ENCODE measurements around the gene ADH1C. TPM values are rescaled to one million over a fixed set of nuclear protein-coding genes. Genes with fewer than 3 reads are reported as not detected.

The ADH1C gene
- total RNA-seq (9.2 and 13.7 TPM in 2 replicates), polyA plus RNA-seq (3.7 and 4.4 TPM in 2 replicates)

DNA sequence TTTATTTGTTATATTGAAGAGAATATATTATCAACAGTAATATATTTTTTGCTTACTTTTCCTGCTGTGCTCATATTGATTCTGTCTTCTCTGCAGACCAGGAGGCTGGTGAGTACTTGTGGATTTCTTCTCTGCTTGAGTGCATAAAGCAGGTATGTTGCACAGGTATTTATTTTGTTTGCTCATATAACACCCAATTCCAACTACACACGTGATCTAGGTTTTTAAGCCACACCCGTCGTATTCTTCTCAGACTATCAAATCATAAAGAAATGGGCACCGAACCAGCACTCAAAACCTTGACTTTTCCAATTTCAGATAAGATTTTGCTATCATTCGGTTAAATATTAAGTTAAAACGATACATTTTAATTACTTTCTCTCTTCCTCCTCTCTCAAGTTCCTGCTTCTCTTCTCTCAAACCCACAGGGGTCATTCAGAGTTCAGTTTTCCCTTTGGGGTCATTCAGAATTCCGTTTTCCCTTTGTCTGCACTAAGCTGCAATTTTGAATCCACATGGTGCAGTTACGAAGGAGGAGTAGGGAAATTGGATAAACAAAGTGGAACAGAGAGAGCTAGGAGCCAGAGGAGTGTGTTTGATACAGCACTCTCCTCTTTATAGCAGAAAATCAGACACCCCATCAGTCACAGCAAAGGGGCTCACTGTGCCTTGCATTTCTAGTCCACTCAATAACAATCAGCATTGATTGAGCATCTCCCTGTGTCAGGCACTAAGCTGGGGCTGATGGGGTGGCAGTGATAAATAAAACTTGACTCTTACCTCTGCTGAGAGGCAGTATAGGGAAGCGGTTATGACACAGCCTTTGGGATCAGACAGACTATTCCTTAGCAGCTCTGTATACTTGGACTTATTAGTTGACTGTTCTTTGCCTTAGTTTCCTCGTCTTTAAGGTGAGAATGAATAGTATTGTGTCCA is at the start of gene ADH1C:
Gene ADH1C (minus strand): TSS at position 145 of the 936 bp plus-strand sequence. CDS start 71 bp downstream, at position 74.
- no peaks in the 10 kb centered on the region for H3K9me2 ChIP-seq (replicated peaks; ENCODE audit: insufficient read depth)
- H3K4me3 ChIP-seq = no peak within 1 kb of the TSS
- DNase-seq (ENCODE audit: low spot score) = peak; percentile 17
- H3K4me2 ChIP-seq = peak within 1 kb of the TSS; percentile 56
- H3K36me3 ChIP-seq (replicated peaks; ENCODE audit: insufficient read depth, low read depth) = no peaks in the 10 kb centered on the region
- H3K27me3 ChIP-seq = no peaks in the 10 kb centered on the region
- H3K4me1 ChIP-seq (ENCODE audit: insufficient read depth) = peaks cover 3% of the 10 kb centered on the region
- H2AFZ ChIP-seq = peak within 1 kb of the TSS; percentile 32
- H3K9me3 ChIP-seq (ENCODE audit: low read depth) = no peaks in the 10 kb centered on the region
- no peaks in the 10 kb centered on the region for H4K20me1 ChIP-seq (ENCODE audit: insufficient read depth, poor library complexity, severe bottlenecking)
- no peak for TF ChIP-seq EZH2 (IDR thresholded peaks at IDR 0.05; ENCODE audit: borderline replicate concordance)
- TF ChIP-seq, protein P1, sequence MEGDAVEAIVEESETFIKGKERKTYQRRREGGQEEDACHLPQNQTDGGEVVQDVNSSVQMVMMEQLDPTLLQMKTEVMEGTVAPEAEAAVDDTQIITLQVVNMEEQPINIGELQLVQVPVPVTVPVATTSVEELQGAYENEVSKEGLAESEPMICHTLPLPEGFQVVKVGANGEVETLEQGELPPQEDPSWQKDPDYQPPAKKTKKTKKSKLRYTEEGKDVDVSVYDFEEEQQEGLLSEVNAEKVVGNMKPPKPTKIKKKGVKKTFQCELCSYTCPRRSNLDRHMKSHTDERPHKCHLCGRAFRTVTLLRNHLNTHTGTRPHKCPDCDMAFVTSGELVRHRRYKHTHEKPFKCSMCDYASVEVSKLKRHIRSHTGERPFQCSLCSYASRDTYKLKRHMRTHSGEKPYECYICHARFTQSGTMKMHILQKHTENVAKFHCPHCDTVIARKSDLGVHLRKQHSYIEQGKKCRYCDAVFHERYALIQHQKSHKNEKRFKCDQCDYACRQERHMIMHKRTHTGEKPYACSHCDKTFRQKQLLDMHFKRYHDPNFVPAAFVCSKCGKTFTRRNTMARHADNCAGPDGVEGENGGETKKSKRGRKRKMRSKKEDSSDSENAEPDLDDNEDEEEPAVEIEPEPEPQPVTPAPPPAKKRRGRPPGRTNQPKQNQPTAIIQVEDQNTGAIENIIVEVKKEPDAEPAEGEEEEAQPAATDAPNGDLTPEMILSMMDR (IDR thresholded peaks at IDR 0.05; ENCODE audit: poor library complexity) = no peak
- TF ChIP-seq EZH2phosphoT487 (IDR thresholded peaks at IDR 0.05; ENCODE audit: low read depth, severe bottlenecking, unreplicated experiment) = no peak
- no peaks in the 10 kb centered on the region for H3K79me2 ChIP-seq
- peak within 1 kb of the TSS; percentile 46 for H3K27ac ChIP-seq
- 74% methylated on average over 10 of the region's 10 CpGs for WGBS (ENCODE audit: low lambda C conversion rate, missing lambda C conversion rate)

DNA sequence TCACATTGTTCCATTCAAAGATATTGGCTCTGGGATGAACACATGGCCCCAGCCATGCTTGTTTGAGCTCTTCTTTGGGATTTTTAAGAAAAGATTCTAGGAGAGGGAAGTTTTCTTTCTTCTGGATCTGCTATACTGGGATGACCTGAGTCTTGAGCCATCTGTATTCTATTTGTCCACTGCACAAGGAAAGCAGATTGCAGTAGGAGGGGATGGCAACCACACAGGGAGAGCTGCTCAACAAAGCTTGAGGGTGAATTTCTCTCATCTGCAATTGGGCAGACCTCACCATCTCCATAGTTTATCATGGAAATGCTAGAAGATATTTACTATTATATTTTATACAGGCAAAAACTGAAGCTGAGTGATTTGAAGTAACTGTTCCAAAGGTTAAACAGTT is 48.3 kb upstream of the ADH1C start:
- Histone ChIP-seq H3K9me2 (replicated peaks; ENCODE audit: insufficient read depth) (no peaks in the 10 kb centered on the region), H3K27me3 (no peaks in the 10 kb centered on the region)

DNA sequence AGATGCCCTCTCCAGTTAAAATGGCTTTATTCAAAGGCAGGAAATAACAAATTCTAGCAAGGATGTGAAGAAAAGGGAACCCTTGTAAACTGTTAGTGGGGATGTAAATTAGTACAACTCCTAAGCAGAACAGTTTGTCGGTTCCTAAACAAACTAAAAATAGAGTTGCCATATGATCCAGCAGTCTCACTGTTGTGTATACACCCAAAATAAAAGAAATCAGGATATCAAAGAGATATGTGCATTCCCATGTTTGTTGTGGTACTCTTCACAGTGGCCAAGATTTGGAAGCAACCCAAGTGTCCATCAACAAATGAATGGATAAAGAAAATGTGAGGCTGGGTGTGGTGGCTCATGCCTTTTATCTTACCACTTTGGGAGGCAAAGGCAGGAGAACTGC is 46.5 kb upstream of the ADH1C start:
- 90% methylated on average over 1 of the region's 1 CpG for WGBS (ENCODE audit: low lambda C conversion rate, missing lambda C conversion rate)

More for the DNA sequence above, 48.3 kb upstream of the ADH1C start:
- no peak overlapping the region for H3K4me3 ChIP-seq
- no peaks in the 10 kb centered on the region for H3K36me3 ChIP-seq (replicated peaks; ENCODE audit: insufficient read depth, low read depth)
- H3K27ac ChIP-seq = no peak overlapping the region
- no peak for DNase-seq (ENCODE audit: low spot score)
- H2AFZ ChIP-seq = no peak overlapping the region
- no peaks in the 10 kb centered on the region for H4K20me1 ChIP-seq (ENCODE audit: insufficient read depth, poor library complexity, severe bottlenecking)
- no peaks in the 10 kb centered on the region for H3K79me2 ChIP-seq
- no peak overlapping the region for H3K4me2 ChIP-seq
- TF ChIP-seq, protein P1 (IDR thresholded peaks at IDR 0.05; ENCODE audit: poor library complexity) = no peak
- TF ChIP-seq EZH2phosphoT487 (IDR thresholded peaks at IDR 0.05; ENCODE audit: low read depth, severe bottlenecking, unreplicated experiment) (no peak), EZH2 (IDR thresholded peaks at IDR 0.05; ENCODE audit: borderline replicate concordance) (no peak)
- peaks cover 22% of the 10 kb centered on the region for H3K4me1 ChIP-seq (ENCODE audit: insufficient read depth)
- no peaks in the 10 kb centered on the region for H3K9me3 ChIP-seq (ENCODE audit: low read depth)

More for the DNA sequence above, 46.5 kb upstream of the ADH1C start:
- no peaks in the 10 kb centered on the region for H3K27me3 ChIP-seq
- no peak overlapping the region for H2AFZ ChIP-seq
- H3K9me3 ChIP-seq (ENCODE audit: low read depth) = no peaks in the 10 kb centered on the region
- TF ChIP-seq EZH2phosphoT487 (IDR thresholded peaks at IDR 0.05; ENCODE audit: low read depth, severe bottlenecking, unreplicated experiment) (no peak), EZH2 (IDR thresholded peaks at IDR 0.05; ENCODE audit: borderline replicate concordance) (no peak)
- TF ChIP-seq, protein P1 (IDR thresholded peaks at IDR 0.05; ENCODE audit: poor library complexity) = no peak
- H3K36me3 ChIP-seq (replicated peaks; ENCODE audit: insufficient read depth, low read depth) = no peaks in the 10 kb centered on the region
- DNase-seq (ENCODE audit: low spot score) = no peak
- no peaks in the 10 kb centered on the region for H3K9me2 ChIP-seq (replicated peaks; ENCODE audit: insufficient read depth)
- no peaks in the 10 kb centered on the region for H3K79me2 ChIP-seq
- no peak overlapping the region for H3K4me3 ChIP-seq
- H4K20me1 ChIP-seq (ENCODE audit: insufficient read depth, poor library complexity, severe bottlenecking) = no peaks in the 10 kb centered on the region
- H3K4me2 ChIP-seq = no peak overlapping the region
- H3K27ac ChIP-seq = no peak overlapping the region
- H3K4me1 ChIP-seq (ENCODE audit: insufficient read depth) = peaks cover 7% of the 10 kb centered on the region
